MM.1S (cell line): ENCODE results near the gene NR0B1.

Experiments
- EZH2phosphoT487 ChIP-seq: fragments of 300-600 bp; sonication (generic); IDR thresholded peaks from 2 replicates; pipeline ENCODE4 v1.6.1; 2018; ENCODE audit warnings: antibody characterized with exemption, low read length
- TF ChIP-seq, protein P1 (sequence below): fragments of 300-600 bp; sonication (generic); IDR thresholded peaks from 2 replicates; pipeline ENCODE4 v1.5.1; 2016; ENCODE audit warnings: antibody characterized with exemption, low read length, mixed read lengths

- TF ChIP-seq, protein P1, sequence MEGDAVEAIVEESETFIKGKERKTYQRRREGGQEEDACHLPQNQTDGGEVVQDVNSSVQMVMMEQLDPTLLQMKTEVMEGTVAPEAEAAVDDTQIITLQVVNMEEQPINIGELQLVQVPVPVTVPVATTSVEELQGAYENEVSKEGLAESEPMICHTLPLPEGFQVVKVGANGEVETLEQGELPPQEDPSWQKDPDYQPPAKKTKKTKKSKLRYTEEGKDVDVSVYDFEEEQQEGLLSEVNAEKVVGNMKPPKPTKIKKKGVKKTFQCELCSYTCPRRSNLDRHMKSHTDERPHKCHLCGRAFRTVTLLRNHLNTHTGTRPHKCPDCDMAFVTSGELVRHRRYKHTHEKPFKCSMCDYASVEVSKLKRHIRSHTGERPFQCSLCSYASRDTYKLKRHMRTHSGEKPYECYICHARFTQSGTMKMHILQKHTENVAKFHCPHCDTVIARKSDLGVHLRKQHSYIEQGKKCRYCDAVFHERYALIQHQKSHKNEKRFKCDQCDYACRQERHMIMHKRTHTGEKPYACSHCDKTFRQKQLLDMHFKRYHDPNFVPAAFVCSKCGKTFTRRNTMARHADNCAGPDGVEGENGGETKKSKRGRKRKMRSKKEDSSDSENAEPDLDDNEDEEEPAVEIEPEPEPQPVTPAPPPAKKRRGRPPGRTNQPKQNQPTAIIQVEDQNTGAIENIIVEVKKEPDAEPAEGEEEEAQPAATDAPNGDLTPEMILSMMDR = no peak
- TF ChIP-seq EZH2phosphoT487 = no peak
Observed at GRCh38 chrX:30278365-30278764, 30.8 kb downstream of the NR0B1 start.
